PC-9 (cell line): ENCODE data around the gene MCTP2. TPM values are rescaled to one million over a fixed set of nuclear protein-coding genes. Genes with fewer than 3 reads are reported as not detected.

Experiments used
- BruUV-seq: library from RNA; stranded (reverse); fragments of 400-500 nt; replicated peaks from 2 replicates; lab custom pipeline; 2021; lab: Mats Ljungman, UMichigan
- CTCF ChIA-PET: fragments of 300-600 bp; sonication (Branson Sonifier 250); formaldehyde crosslinking; loops from one replicate; lab custom pipeline; 2022; ENCODE audit warnings: antibody characterized with exemption; lab: Charles Lee
- POLR2A ChIA-PET: fragments of 300-600 bp; sonication (Branson Sonifier 250); formaldehyde crosslinking; loops from one replicate; lab custom pipeline; 2022; ENCODE audit warnings: antibody characterized with exemption; ENCODE audit not compliant: unreplicated experiment; lab: Charles Lee
- DNase-seq, 2 experiments: peaks; one replicate each; pipeline versions ENCODE4 v3.0.0 to v3.0.0-alpha.2; 2015 to 2022; ENCODE audit warnings: mixed read lengths in 1 of 2
- H2AFZ ChIP-seq: fragments of 200-600 bp; sonication (generic); 2 replicates; pipeline ENCODE4 v1.8.1; 2017; ENCODE audit warnings: antibody characterized with exemption
- H3F3A ChIP-seq: fragments of 200-600 bp; sonication (generic); 2 replicates; pipeline ENCODE4 v1.8.1; 2017; ENCODE audit warnings: antibody characterized with exemption, mild to moderate bottlenecking, low read depth; ENCODE audit not compliant: insufficient read depth
- H3K27ac ChIP-seq: fragments of 200-600 bp; sonication (generic); 2 replicates; pipeline ENCODE4 v1.6.1; 2016; ENCODE audit warnings: mixed run types
- H3K27me3 ChIP-seq: fragments of 200-600 bp; sonication (generic); 2 replicates; pipeline ENCODE4 v1.6.1; 2016; ENCODE audit warnings: low read depth, mixed run types; ENCODE audit not compliant: insufficient read depth
- H3K36me3 ChIP-seq: fragments of 200-600 bp; sonication (generic); 2 replicates; pipeline ENCODE4 v1.6.1; 2016; ENCODE audit warnings: low read depth, mixed run types
- H3K4me1 ChIP-seq: fragments of 200-600 bp; sonication (generic); replicated peaks from 2 replicates; pipeline ENCODE4 v1.6.1; 2016; ENCODE audit warnings: mixed run types; ENCODE audit not compliant: insufficient read depth
- H3K4me2 ChIP-seq: fragments of 200-600 bp; sonication (generic); 2 replicates; pipeline ENCODE4 v1.6.1; 2017; ENCODE audit warnings: mixed run types
- H3K4me3 ChIP-seq: fragments of 200-600 bp; sonication (generic); 2 replicates; pipeline ENCODE4 v1.6.1; 2016; ENCODE audit warnings: mixed run types
- H3K79me2 ChIP-seq: fragments of 200-600 bp; sonication (generic); 2 replicates; pipeline ENCODE4 v1.6.1; 2017; ENCODE audit warnings: low read depth, mixed run types
- H3K9me2 ChIP-seq: fragments of 200-600 bp; sonication (generic); 2 replicates; pipeline ENCODE4 v1.8.1; 2017; ENCODE audit warnings: mild to moderate bottlenecking; ENCODE audit not compliant: insufficient read depth
- H3K9me3 ChIP-seq: fragments of 200-600 bp; sonication (generic); 2 replicates; pipeline ENCODE4 v1.8.1; 2016; ENCODE audit warnings: low read depth; ENCODE audit not compliant: insufficient read depth
- H4K20me1 ChIP-seq: fragments of 200-600 bp; sonication (generic); 2 replicates; pipeline ENCODE4 v1.8.1; 2017; ENCODE audit not compliant: insufficient read depth
- EZH2 ChIP-seq: fragments of 200-600 bp; sonication (generic); IDR thresholded peaks from 2 replicates; pipeline ENCODE4 v1.8.0; 2017; ENCODE audit warnings: antibody characterized with exemption, low read depth
- intact Hi-C: fragments of 100-400 bp; cut with micrococcal nuclease; formaldehyde crosslinking; loops from one replicate; pipeline ENCODE4 v1.10.0; 2022; ENCODE audit not compliant: unreplicated experiment
- total RNA-seq: library from RNA; stranded (reverse); gene quantifications from 2 replicates; pipeline ENCODE4 v1.2.3, GENCODE V29; 2021
- TF ChIP-seq, protein P1 (sequence below): fragments of 200-600 bp; sonication (generic); conservative IDR thresholded peaks from 2 replicates; pipeline ENCODE4 v1.6.1; 2017; ENCODE audit warnings: mixed run types, antibody characterized with exemption, mild to moderate bottlenecking, moderate library complexity

The MCTP2 gene
- total RNA-seq, 1 experiment from 2014 or later = 5.7 TPM

DNA sequence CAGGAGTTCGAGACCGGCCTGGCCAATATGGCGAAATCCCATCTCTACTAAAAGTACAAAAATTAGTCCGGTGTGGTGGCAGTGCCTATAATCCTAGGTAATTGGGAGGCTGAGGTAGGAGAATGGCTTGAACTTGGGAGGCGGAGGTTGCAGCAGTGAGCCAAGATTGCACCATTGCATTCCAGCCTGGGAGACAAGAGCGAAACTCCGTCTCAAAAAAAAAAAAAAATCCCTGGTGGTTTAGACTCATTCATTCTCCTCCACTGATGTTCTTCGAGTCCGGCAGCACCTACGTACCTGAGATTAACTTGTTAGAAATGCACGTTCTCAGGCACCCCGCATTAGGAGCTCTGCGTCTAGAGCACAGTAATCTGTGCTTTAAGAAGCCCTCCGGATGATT, 3.7 kb downstream of the MCTP2 start:
- Histone ChIP-seq H3K4me3 (no peak overlapping the region), H4K20me1 (no peaks in the 10 kb centered on the region), H3K4me1 (peaks cover 12% of the 10 kb centered on the region), H3K27ac (no peak overlapping the region), H3K4me2 (no peak overlapping the region), H3K79me2 (no peaks in the 10 kb centered on the region), H3K27me3 (no peaks in the 10 kb centered on the region), H3F3A (peaks cover 13% of the 10 kb centered on the region; the same call in 1 of the 2 replicates), H2AFZ (no peak overlapping the region), H3K9me3 (no peaks in the 10 kb centered on the region), H3K9me2 (no peaks in the 10 kb centered on the region), H3K36me3 (no peaks in the 10 kb centered on the region)
- POLR2A ChIA-PET = no interaction called here
- no TSS peak for BruUV-seq
- no peak for DNase-seq
- CTCF ChIA-PET = no interaction called here
- TF ChIP-seq, protein P1, sequence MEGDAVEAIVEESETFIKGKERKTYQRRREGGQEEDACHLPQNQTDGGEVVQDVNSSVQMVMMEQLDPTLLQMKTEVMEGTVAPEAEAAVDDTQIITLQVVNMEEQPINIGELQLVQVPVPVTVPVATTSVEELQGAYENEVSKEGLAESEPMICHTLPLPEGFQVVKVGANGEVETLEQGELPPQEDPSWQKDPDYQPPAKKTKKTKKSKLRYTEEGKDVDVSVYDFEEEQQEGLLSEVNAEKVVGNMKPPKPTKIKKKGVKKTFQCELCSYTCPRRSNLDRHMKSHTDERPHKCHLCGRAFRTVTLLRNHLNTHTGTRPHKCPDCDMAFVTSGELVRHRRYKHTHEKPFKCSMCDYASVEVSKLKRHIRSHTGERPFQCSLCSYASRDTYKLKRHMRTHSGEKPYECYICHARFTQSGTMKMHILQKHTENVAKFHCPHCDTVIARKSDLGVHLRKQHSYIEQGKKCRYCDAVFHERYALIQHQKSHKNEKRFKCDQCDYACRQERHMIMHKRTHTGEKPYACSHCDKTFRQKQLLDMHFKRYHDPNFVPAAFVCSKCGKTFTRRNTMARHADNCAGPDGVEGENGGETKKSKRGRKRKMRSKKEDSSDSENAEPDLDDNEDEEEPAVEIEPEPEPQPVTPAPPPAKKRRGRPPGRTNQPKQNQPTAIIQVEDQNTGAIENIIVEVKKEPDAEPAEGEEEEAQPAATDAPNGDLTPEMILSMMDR = no peak
- TF ChIP-seq EZH2 = no peak
- intact Hi-C loops = no loop called here

- H3K79me2 ChIP-seq = no peaks in the 10 kb centered on the region
- intact Hi-C loops = no loop called here
- TF ChIP-seq, protein P1 = no peak
- no peak for TF ChIP-seq EZH2
These were observed 4.3 kb downstream of the MCTP2 start for GRCh38 chr15:94235646-94236045.

DNA sequence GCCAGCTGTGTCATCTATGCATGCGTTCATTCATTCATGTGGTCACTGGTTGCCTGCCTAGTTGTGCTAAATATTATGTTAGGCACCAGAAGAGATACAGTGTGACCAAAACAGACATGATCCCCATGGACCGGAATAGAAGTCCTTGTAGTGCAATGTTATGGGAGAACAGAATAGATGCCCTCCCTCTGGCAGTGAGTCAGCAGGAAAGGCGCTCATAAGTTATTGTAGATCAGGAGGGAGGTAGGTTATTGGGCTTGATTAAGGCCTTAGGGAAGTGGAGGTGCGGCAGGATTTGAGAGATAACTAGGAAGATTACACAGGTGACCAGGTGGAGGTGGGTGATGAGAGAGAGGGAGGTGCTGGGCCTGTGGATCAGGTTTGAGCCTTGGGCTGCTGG, 5.2 kb downstream of the MCTP2 start:
- no TSS peak for BruUV-seq
- Histone ChIP-seq H3F3A (peaks cover 6% of the 10 kb centered on the region; the same call in 1 of the 2 replicates), H3K79me2 (no peaks in the 10 kb centered on the region), H3K27me3 (no peaks in the 10 kb centered on the region), H3K4me2 (no peak overlapping the region), H2AFZ (no peak overlapping the region), H3K27ac (no peak overlapping the region), H3K9me2 (no peaks in the 10 kb centered on the region), H3K9me3 (no peaks in the 10 kb centered on the region), H3K4me1 (peaks cover 8% of the 10 kb centered on the region), H4K20me1 (no peaks in the 10 kb centered on the region), H3K36me3 (no peaks in the 10 kb centered on the region), H3K4me3 (no peak overlapping the region)
- ChIA-PET CTCF (no interaction called here), POLR2A (no interaction called here)
- TF ChIP-seq, protein P1 = no peak
- TF ChIP-seq EZH2 = no peak
- DNase-seq = no peak
- intact Hi-C loops = no loop called here

More at GRCh38 chr15:94235646-94236045, 4.3 kb downstream of the MCTP2 start:
- peaks cover 11% of the 10 kb centered on the region; the same call in 1 of the 2 replicates for H3F3A ChIP-seq
- no peaks in the 10 kb centered on the region for H4K20me1 ChIP-seq
- no peaks in the 10 kb centered on the region for H3K36me3 ChIP-seq
- H3K4me1 ChIP-seq = peaks cover 8% of the 10 kb centered on the region
- no TSS peak for BruUV-seq
- no peak overlapping the region for H3K27ac ChIP-seq
- H2AFZ ChIP-seq = no peak overlapping the region
- ChIA-PET CTCF (no interaction called here), POLR2A (no interaction called here)
- H3K27me3 ChIP-seq = no peaks in the 10 kb centered on the region
- no peaks in the 10 kb centered on the region for H3K9me3 ChIP-seq
- no peak overlapping the region for H3K4me3 ChIP-seq
- no peaks in the 10 kb centered on the region for H3K9me2 ChIP-seq
- no peak overlapping the region for H3K4me2 ChIP-seq
- DNase-seq = no peak
